ENCODE results near the gene CD300A. TPM values are rescaled to one million over a fixed set of nuclear protein-coding genes. Genes with fewer than 3 reads are reported as not detected.

CD300A gene
- total RNA-seq, 1 donor from 2014 or later = not detected

DNA sequence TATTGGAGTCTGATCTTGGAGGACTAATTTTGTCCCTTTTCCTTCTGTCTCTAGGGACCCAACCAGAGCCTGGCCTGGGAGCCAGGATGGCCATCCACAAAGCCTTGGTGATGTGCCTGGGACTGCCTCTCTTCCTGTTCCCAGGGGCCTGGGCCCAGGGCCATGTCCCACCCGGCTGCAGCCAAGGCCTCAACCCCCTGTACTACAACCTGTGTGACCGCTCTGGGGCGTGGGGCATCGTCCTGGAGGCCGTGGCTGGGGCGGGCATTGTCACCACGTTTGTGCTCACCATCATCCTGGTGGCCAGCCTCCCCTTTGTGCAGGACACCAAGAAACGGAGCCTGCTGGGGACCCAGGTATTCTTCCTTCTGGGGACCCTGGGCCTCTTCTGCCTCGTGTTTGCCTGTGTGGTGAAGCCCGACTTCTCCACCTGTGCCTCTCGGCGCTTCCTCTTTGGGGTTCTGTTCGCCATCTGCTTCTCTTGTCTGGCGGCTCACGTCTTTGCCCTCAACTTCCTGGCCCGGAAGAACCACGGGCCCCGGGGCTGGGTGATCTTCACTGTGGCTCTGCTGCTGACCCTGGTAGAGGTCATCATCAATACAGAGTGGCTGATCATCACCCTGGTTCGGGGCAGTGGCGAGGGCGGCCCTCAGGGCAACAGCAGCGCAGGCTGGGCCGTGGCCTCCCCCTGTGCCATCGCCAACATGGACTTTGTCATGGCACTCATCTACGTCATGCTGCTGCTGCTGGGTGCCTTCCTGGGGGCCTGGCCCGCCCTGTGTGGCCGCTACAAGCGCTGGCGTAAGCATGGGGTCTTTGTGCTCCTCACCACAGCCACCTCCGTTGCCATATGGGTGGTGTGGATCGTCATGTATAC lies 26.5 kb upstream of the CD300A start:
- no peak for DNase-seq (ENCODE audit: low read depth, low spot score)

DNA sequence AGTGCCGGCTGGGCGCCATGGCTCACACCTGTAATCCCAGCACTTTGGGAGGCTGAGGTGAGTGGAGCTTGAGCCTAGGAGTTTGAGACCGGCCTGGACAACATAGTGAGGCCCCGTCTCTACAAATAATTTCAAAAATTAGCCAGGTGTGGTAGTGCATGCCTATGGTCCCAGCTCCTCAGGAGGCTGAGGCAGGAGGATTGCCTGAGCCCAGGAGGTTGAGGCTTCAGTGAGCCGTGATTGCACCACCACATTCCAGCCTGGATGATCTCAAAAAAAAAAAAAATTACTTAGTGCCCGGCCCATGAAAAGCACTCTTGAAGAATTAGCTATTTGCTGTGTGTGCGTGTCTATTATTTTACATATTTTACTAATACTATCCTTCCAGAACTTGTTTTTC lies 24.9 kb upstream of the CD300A start:
- no peak for DNase-seq (ENCODE audit: low read depth, low spot score)

GRCh38 chr17:74442291-74442669 lies 24.2 kb upstream of the CD300A start:
- no peak for DNase-seq (ENCODE audit: low read depth, low spot score)

DNA sequence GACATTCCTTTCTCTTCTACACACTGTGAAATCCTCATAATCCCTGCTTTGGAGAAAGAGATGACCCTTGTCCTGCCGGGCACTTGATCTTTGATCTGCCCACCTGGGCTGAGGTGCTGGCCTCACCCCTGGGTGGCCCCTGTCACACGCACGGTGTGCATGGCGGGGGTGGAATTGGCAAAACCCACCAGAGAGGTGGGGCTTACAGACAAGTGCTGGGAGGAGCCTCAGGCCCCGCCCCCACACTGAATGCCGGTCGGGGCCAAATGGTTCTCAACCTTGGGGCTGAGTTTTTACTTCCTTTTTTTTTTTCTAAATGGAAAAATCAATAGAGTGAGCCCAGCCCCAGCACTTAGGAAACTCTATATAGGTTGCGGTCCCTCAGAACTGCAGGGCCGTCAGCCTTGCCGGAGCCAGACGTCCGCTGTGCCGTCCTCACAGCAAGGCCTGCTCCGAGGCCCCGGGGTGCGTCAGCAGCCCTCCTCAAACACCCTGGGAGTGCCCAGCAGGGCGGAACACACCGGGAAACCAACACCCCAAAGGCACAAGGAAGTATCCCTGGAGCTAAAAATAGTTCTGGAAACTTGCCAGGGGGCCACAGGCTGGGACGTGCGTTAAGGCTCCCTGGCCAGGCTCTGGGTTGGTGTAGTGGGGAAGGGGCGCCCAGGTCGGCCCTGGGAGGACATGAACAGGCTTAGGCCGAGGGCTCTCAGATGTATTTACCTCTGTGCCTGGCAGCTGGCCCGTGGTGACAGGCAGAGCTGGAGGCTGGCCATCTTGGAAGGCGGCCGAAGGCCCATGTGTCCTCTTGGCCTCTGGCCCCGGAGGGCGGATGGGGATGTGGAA lies 23.5 kb upstream of the CD300A start:
- no peak for DNase-seq (ENCODE audit: low read depth, low spot score)

DNA sequence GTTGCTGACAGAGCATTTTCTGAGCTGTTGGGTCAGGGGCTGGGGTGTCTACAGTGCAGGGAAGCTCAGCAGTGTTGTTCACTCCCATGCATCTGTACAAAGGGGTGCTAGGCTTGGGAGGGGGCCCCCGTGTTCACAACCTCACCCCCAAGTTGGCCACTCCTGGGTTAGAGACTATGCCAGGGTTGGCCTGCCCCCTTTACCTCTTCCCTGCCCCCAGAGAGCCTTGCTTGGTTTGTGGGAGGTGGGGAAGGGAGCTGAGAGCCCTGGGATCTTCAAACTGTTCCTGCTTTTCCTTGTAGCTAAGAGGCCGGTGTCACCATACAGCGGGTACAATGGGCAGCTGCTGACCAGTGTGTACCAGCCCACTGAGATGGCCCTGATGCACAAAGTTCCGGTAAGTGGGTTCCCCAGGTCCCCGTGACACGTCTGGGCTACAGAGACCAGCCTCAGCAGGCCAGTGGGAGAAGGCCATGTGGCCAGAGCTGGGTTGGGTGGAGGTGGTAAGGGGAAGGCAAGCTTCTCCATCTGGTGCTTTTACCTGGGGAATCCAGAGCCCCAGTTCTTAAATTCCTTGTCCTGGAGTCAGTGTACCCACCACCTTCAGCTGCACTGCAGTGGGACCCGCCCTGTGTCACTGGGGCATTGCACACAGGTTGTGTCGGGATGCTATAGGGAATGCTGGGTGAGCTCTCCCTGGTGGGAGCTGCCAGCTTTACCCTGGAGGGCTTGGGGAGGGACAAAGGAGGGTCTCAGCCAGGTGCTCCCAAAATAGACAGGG lies 22.7 kb upstream of the CD300A start:
- no peak for DNase-seq (ENCODE audit: low read depth, low spot score)

- no peak for DNase-seq (ENCODE audit: low read depth, low spot score)
Observed at GRCh38 chr17:74444406-74444805, 22.0 kb upstream of the CD300A start.

DNA sequence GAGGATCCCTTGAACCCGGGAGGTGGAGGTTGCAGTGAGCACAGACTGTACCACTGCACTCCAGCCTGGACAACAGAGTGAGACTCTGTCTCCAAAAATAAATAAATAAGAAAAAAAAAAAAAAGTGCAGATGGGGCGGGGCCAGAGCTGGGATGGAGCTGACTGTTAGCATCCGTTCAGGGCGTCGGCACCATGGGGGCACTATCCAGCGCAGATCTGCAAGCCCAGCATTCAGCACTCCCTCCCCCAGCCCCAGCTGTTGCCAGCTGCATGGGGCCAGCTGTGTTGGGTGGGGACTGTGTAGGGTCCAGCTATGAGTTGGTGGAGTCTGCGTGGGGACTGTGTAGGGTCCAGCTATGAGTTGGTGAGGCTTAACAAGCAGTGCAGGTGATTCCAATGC lies 21.3 kb upstream of the CD300A start:
- no peak for DNase-seq (ENCODE audit: low read depth, low spot score)

- DNase-seq (ENCODE audit: low read depth, low spot score) = no peak
Observed at GRCh38 chr17:74446551-74447500, 19.6 kb upstream of the CD300A start.

DNA sequence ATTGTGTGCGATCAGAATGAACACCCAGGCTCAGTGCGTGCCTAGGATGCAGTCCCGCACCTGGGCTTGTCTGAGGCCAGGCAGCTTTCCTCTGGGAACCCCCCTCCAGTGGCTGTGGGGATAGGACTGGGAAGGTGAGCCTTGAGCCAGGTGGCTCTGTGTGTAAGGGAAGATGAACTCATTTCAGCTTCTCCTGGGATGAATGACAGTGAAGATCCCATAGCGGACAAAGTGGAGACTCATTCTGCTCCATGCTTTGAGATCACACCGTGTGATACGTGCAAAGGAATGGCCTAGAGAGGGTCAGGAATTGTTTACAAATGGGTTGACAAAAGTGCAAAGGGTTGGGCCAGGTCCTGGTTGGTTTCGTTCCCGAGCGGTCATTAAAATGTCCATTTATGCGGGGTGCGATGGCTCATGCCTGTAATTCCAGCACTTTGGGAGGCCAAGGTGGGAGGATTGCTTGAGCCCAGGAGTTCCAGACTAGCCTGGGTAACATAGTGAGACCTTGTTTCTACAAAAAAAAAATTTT lies 18.7 kb upstream of the CD300A start:
- no peak for DNase-seq (ENCODE audit: low read depth, low spot score)

DNA sequence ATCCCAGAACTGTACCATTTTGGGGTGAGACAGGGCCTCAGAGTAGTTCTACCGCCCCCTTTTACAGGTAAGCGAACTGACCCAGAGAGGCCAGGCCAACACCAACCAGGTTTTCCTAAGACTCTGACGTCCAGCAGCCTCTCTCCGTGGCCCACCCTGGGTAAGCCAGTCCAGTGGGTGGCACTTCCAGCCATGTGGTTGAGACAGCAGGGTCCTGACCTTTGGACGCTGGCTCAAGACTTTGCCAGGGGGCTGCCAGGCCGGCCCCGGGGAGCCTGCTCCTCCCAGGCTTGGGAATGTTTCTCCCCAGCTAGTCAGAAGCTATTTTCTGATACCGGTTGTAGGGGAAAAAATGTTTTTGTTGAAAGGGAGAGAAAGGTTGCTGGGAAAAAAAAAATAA lies 17.7 kb upstream of the CD300A start:
- no peak for DNase-seq (ENCODE audit: low read depth, low spot score)

GRCh38 chr17:74449306-74449705 lies 17.1 kb upstream of the CD300A start:
- no peak for DNase-seq (ENCODE audit: low read depth, low spot score)

DNA sequence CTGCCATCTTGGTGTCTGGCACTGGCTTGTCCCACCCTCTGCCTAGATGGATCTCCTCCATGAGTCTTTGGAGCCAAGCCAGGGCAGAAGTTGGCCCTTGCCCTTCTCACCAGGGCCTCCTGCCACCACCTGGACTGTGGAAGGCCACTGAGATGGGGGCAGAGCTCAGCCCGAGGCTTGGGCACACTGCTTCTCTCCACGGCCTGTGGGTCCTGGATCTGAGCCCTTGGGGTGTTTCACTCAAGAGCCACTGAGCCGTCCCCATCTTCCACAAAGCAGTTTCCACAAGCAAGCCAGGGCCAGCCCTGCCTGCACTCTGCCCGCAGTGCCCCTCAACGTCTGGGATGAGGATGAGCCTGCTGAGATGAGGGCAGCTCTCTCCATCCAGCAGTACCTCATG lies 16.7 kb upstream of the CD300A start:
- no peak for DNase-seq (ENCODE audit: low read depth, low spot score)

- DNase-seq (ENCODE audit: low read depth, low spot score) = no peak
Observed at GRCh38 chr17:74450231-74450630, 16.2 kb upstream of the CD300A start.

DNA sequence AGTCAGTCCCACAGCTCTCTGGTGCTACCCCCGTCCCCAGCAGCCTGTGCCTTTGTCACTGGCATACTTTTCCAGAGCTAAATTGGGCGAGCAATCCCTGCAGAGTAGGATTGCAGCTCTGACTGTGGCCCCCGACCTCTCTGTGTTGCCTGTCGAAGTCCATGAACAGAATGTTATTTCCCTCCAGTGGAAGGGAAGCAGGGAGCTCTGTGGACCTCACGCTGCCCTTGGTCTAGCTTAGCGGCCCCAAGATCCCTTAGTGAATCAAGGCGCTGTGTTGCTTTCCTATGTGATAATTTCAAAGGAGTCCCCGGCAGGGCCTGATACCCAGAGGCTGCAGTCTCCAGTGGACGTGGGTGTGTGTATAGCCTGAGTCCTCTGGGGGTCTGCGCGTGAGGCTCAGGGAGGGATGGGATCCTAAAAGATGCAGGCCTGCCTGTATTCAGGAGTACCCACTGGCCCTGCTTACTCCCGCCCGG lies 15.5 kb upstream of the CD300A start:
- DNase-seq (ENCODE audit: low read depth, low spot score) = no peak

GRCh38 chr17:74451557-74451956 lies 14.9 kb upstream of the CD300A start:
- no peak for DNase-seq (ENCODE audit: low read depth, low spot score)

- no peak for DNase-seq (ENCODE audit: low read depth, low spot score)
Observed at GRCh38 chr17:74452033-74452840, 14.2 kb upstream of the CD300A start.

- no peak for DNase-seq (ENCODE audit: low read depth, low spot score)
Observed at GRCh38 chr17:74452841-74453661, 13.4 kb upstream of the CD300A start.

- no peak for DNase-seq (ENCODE audit: low read depth, low spot score)
Observed at GRCh38 chr17:74453665-74454196, 12.7 kb upstream of the CD300A start.
